K562 (cell line): Measurements from ENCODE around the gene GAB2. TPM values are rescaled to one million over a fixed set of nuclear protein-coding genes. Genes with fewer than 3 reads are reported as not detected.

ENCODE experiments used
- ATF2 ChIP-seq: sonication (generic); formaldehyde crosslinking; IDR thresholded peaks from 2 replicates; pipeline ENCODE4 v1.8.1; 2022; ENCODE audit warnings: missing genetic modification reagents
- CHD2 ChIP-seq: IDR thresholded peaks from 2 replicates; pipeline ENCODE4 v1.6.1; 2011; ENCODE audit warnings: low read depth, low read length
- ETV5 ChIP-seq: sonication (generic); formaldehyde crosslinking; IDR thresholded peaks from 2 replicates; pipeline ENCODE4 v1.4.0; 2020; ENCODE audit warnings: low read depth, mild to moderate bottlenecking, missing genetic modification reagents
- FOXK1 ChIP-seq: sonication (generic); formaldehyde crosslinking; IDR thresholded peaks from 2 replicates; pipeline ENCODE4 v1.8.0; 2022; ENCODE audit warnings: missing genetic modification reagents, mild to moderate bottlenecking, borderline replicate concordance
- MTA3 ChIP-seq: fragments of 450-650 bp; formaldehyde crosslinking; IDR thresholded peaks from 2 replicates; pipeline ENCODE4 v1.6.1; 2017; ENCODE audit warnings: mild to moderate bottlenecking, borderline replicate concordance
- NR4A1 ChIP-seq, 2 experiments: fragments of 250-450 bp in 1 of 2; fragments of 450-650 bp in 1 of 2; sonication (Bioruptor Pico) in 1 of 2; IDR thresholded peaks; 2 replicates each; pipeline versions ENCODE4 v1.4.0 to v1.6.1; 2016 to 2020; ENCODE audit warnings: mild to moderate bottlenecking in 2 of 2, missing compliant biosample characterization in 1 of 2, missing genetic modification characterization in 1 of 2, moderate library complexity in 1 of 2
- PCBP2 ChIP-seq: fragments of 200-400 bp; formaldehyde crosslinking; IDR thresholded peaks from 2 replicates; pipeline ENCODE4 v1.6.1; 2018; ENCODE audit warnings: low read length, low read depth, mild to moderate bottlenecking, moderate library complexity; ENCODE audit not compliant: poor library complexity, severe bottlenecking
- PHB ChIP-seq: fragments of 250-450 bp; sonication (Bioruptor Pico); IDR thresholded peaks from 2 replicates; pipeline ENCODE4 v1.5.0; 2021
- TOE1 ChIP-seq, 2 experiments: fragments of 450-650 bp in 1 of 2; sonication (generic) in 1 of 2; formaldehyde crosslinking in 1 of 2; IDR thresholded peaks; 2 replicates each; pipeline versions ENCODE4 v1.7.1 to v1.8.0; 2016 to 2022; ENCODE audit warnings: borderline replicate concordance in 2 of 2, mild to moderate bottlenecking in 2 of 2, antibody characterized with exemption in 1 of 2, inconsistent platforms in 1 of 2, low read depth in 1 of 2, missing genetic modification reagents in 1 of 2, moderate library complexity in 1 of 2
- YBX1 ChIP-seq: fragments of 450-650 bp; IDR thresholded peaks from 2 replicates; pipeline ENCODE4 v1.7.1; 2016; ENCODE audit warnings: mild to moderate bottlenecking
- ZFPM2 ChIP-seq: fragments of 250-450 bp; sonication (Bioruptor Pico); IDR thresholded peaks from 2 replicates; pipeline ENCODE4 v1.5.1; 2022; ENCODE audit warnings: mild to moderate bottlenecking
- ZNF584 ChIP-seq: fragments of 200-800 bp; sonication (Bioruptor generic); IDR thresholded peaks from 2 replicates; pipeline ENCODE4 v1.6.1; 2016; ENCODE audit warnings: low read depth, mild to moderate bottlenecking, missing genetic modification characterization, missing compliant biosample characterization
- polyA plus RNA-seq, 8 experiments: library from polyadenylated mRNA; depleted of rRNA in 4 of 8; stranded (reverse) in 5 of 8; unstranded in 3 of 8; fragments of >200 nt; fragmentation: Nextera tagmentation in 2 of 8; fragmentation: Illumina TruSeq in 1 of 8; extraction: Ambion mirVana in 2 of 8; extraction: Trizol in 1 of 8; gene quantifications; 2 replicates each; pipeline versions ENCODE4 v1.2.1 to v1.2.3, GENCODE V29; 2011 to 2014; ENCODE audit warnings: inconsistent platforms in 1 of 8, missing spikeins in 1 of 8
- total RNA-seq, 7 experiments: library from RNA; depleted of rRNA in 6 of 7; stranded (reverse); fragments of >200 nt in 6 of 7; fragmentation: Illumina TruSeq in 2 of 7; extraction: Trizol in 2 of 7; gene quantifications; 2 replicates each; pipeline versions ENCODE4 v1.2.1 to v1.2.3, GENCODE V29; 2011 to 2021; ENCODE audit warnings: low replicate concordance in 1 of 7
- TF ChIP-seq, protein P1 (sequence below): fragments of 450-650 bp; IDR thresholded peaks from 2 replicates; pipeline ENCODE4 v1.6.1; 2016; ENCODE audit warnings: mild to moderate bottlenecking, moderate library complexity

Gene GAB2
- total and polyA plus RNA-seq, 9 of the 15 experiments (the other 6 are each of a cell fraction or from before 2014, with no cell fraction given) = 2.3 to 35.2 (median 16.1) TPM

DNA sequence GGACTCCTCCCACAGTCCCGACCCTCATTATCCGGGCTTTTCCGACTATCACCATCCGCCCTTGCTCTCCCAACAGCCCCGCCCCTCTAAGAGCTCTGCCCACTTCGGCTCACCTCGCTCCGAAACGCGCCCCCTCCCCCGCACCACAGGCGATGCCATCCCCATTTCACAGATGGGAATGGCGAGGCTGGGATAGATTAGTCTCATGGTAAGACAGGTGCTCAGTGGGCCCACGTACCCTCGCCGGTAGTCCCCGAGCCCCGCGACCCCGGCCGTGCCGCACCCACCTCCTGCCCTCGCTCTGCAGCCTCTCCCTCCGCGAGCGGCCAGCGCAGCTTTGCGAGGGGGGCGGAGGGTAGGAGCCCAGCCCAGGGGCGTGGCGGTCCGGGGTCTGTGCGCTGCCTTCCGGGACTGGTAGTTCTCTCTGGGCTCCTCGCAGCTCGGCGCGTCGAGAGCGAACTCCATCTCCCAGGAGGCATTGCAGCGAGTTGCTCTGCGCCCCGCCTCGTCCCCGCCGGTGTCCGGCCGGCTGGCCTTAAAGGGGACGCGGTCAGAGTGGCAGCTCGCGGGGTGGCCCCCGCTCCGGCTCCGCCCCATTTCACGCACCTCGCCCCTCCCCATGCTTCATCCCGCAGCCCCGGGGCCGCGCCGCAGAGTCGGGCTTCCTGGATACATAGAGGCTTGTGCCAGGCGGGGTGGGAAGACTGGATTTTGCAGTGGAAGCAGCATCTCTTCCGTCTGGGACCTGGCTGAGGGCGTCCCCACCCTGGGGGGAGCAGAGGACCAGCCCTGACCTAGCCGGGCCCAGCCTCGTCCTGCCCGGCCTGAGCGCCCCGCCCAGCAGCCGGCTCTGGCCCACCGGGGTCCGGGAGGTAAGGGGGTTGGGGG, 229.1 kb downstream of the GAB2 start, which contains the start of the genes KCTD21 and USP35 (continued):
- TF ChIP-seq, protein P1, sequence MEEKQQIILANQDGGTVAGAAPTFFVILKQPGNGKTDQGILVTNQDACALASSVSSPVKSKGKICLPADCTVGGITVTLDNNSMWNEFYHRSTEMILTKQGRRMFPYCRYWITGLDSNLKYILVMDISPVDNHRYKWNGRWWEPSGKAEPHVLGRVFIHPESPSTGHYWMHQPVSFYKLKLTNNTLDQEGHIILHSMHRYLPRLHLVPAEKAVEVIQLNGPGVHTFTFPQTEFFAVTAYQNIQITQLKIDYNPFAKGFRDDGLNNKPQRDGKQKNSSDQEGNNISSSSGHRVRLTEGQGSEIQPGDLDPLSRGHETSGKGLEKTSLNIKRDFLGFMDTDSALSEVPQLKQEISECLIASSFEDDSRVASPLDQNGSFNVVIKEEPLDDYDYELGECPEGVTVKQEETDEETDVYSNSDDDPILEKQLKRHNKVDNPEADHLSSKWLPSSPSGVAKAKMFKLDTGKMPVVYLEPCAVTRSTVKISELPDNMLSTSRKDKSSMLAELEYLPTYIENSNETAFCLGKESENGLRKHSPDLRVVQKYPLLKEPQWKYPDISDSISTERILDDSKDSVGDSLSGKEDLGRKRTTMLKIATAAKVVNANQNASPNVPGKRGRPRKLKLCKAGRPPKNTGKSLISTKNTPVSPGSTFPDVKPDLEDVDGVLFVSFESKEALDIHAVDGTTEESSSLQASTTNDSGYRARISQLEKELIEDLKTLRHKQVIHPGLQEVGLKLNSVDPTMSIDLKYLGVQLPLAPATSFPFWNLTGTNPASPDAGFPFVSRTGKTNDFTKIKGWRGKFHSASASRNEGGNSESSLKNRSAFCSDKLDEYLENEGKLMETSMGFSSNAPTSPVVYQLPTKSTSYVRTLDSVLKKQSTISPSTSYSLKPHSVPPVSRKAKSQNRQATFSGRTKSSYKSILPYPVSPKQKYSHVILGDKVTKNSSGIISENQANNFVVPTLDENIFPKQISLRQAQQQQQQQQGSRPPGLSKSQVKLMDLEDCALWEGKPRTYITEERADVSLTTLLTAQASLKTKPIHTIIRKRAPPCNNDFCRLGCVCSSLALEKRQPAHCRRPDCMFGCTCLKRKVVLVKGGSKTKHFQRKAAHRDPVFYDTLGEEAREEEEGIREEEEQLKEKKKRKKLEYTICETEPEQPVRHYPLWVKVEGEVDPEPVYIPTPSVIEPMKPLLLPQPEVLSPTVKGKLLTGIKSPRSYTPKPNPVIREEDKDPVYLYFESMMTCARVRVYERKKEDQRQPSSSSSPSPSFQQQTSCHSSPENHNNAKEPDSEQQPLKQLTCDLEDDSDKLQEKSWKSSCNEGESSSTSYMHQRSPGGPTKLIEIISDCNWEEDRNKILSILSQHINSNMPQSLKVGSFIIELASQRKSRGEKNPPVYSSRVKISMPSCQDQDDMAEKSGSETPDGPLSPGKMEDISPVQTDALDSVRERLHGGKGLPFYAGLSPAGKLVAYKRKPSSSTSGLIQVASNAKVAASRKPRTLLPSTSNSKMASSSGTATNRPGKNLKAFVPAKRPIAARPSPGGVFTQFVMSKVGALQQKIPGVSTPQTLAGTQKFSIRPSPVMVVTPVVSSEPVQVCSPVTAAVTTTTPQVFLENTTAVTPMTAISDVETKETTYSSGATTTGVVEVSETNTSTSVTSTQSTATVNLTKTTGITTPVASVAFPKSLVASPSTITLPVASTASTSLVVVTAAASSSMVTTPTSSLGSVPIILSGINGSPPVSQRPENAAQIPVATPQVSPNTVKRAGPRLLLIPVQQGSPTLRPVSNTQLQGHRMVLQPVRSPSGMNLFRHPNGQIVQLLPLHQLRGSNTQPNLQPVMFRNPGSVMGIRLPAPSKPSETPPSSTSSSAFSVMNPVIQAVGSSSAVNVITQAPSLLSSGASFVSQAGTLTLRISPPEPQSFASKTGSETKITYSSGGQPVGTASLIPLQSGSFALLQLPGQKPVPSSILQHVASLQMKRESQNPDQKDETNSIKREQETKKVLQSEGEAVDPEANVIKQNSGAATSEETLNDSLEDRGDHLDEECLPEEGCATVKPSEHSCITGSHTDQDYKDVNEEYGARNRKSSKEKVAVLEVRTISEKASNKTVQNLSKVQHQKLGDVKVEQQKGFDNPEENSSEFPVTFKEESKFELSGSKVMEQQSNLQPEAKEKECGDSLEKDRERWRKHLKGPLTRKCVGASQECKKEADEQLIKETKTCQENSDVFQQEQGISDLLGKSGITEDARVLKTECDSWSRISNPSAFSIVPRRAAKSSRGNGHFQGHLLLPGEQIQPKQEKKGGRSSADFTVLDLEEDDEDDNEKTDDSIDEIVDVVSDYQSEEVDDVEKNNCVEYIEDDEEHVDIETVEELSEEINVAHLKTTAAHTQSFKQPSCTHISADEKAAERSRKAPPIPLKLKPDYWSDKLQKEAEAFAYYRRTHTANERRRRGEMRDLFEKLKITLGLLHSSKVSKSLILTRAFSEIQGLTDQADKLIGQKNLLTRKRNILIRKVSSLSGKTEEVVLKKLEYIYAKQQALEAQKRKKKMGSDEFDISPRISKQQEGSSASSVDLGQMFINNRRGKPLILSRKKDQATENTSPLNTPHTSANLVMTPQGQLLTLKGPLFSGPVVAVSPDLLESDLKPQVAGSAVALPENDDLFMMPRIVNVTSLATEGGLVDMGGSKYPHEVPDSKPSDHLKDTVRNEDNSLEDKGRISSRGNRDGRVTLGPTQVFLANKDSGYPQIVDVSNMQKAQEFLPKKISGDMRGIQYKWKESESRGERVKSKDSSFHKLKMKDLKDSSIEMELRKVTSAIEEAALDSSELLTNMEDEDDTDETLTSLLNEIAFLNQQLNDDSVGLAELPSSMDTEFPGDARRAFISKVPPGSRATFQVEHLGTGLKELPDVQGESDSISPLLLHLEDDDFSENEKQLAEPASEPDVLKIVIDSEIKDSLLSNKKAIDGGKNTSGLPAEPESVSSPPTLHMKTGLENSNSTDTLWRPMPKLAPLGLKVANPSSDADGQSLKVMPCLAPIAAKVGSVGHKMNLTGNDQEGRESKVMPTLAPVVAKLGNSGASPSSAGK = no peak
- TF ChIP-seq FOXK1 (CRISPR knock-in tag) (peak; percentile 76; the same call in 1 of the 2 replicates), ZNF584 (CRISPR knock-in tag) (peak; percentile 73; the same call in 1 of the 2 replicates), CHD2 (no peak), ETV5 (peak; percentile 19; the same call in 1 of the 2 replicates), NR4A1 (CRISPR knock-in tag; IDR thresholded peaks at IDR 0.05) (no peak; the same call in 1 of the 2 replicates), NR4A1 (tag; IDR thresholded peaks at IDR 0.05) (peak; percentile 59; the same call in 1 of the 2 replicates), TOE1 (IDR thresholded peaks at IDR 0.05; ENCODE audit: borderline replicate concordance) (peak; percentile 94), TOE1 (CRISPR knock-in tag; IDR thresholded peaks at IDR 0.05; ENCODE audit: borderline replicate concordance, low read depth) (no peak), YBX1 (no peak), ZFPM2 (CRISPR knock-in tag) (peak; percentile 89; the same call in 1 of the 2 replicates), PHB (no peak), PCBP2 (no peak), ATF2 (CRISPR knock-in tag) (no peak), MTA3 (peak; percentile 67)
